GM12878 (cell line): ENCODE measurements around the gene ADM2. TPM values are rescaled to one million over a fixed set of nuclear protein-coding genes. Genes with fewer than 3 reads are reported as not detected.

ENCODE experiments used
- ATAC-seq: fragments of 200-7000 bp; cut with Tn5 transposase; 3 replicates; pipeline ENCODE4 v1.9.1; 2020; ENCODE audit warnings: mild to moderate bottlenecking, moderate library complexity
- BruUV-seq: library from RNA; stranded (reverse); fragments of 400-500 nt; replicated peaks from 2 replicates; lab custom pipeline; 2021; lab: Mats Ljungman, UMichigan
- CTCF ChIA-PET: fragments of 300-600 bp; sonication (Branson Sonifier 250); formaldehyde crosslinking; extraction: SDS; loops from one replicate; lab custom pipeline; 2021; ENCODE audit warnings: inconsistent platforms; lab: Yijun Ruan, JAX
- POLR2A ChIA-PET: fragments of 350-600 bp; formaldehyde crosslinking; extraction: SDS; loops from one replicate; lab custom pipeline; 2021; ENCODE audit warnings: inconsistent platforms; lab: Charles Lee
- RAD21 ChIA-PET: fragments of 300-600 bp; sonication (Branson Sonifier 250); formaldehyde crosslinking; loops from one replicate; lab custom pipeline; 2023; ENCODE audit warnings: antibody characterized with exemption; ENCODE audit not compliant: unreplicated experiment; lab: Charles Lee
- SMC1A ChIA-PET: fragments of 300-600 bp; sonication (Branson Sonifier 250); formaldehyde crosslinking; loops from one replicate; lab custom pipeline; 2023; ENCODE audit not compliant: unreplicated experiment, uncharacterized antibody; lab: Charles Lee
- DNase-seq: peaks from one replicate; pipeline ENCODE4 v3.0.0-alpha.2; 2011; ENCODE audit warnings: low read depth, low spot score
- FAIRE-seq: peaks from 3 replicates; lab custom pipeline; 2011; peaks lifted over from hg19 to GRCh38; lab: Jason Lieb, UNC
- H2AFZ ChIP-seq: 2 replicates; pipeline ENCODE4 v1.6.0; 2011; ENCODE audit warnings: low read depth, low read length, control low read depth; ENCODE audit not compliant: control insufficient read depth
- H3K27ac ChIP-seq: 2 replicates; pipeline ENCODE4 v1.5.1; 2011; ENCODE audit warnings: control low read depth; ENCODE audit not compliant: control insufficient read depth, insufficient read depth
- H3K27me3 ChIP-seq, 2 experiments: replicated peaks in 1 of 2; 2 replicates each; pipeline versions ENCODE4 v1.6.0 to v1.6.1; 2011; ENCODE audit warnings: low read length in 1 of 2; ENCODE audit not compliant: control insufficient read depth in 2 of 2, insufficient read depth in 2 of 2
- H3K36me3 ChIP-seq, 2 experiments: 2 replicates each; pipeline ENCODE4 v1.5.1; 2011; ENCODE audit warnings: low read length in 1 of 2; ENCODE audit not compliant: control insufficient read depth in 2 of 2, insufficient read depth in 2 of 2
- H3K4me1 ChIP-seq: 2 replicates; pipeline ENCODE4 v1.6.1; 2011; ENCODE audit warnings: mild to moderate bottlenecking, low read length, moderate library complexity, mixed read lengths; ENCODE audit not compliant: control insufficient read depth, insufficient read depth
- H3K4me2 ChIP-seq: 2 replicates; pipeline ENCODE4 v1.6.0; 2011; ENCODE audit warnings: control low read depth; ENCODE audit not compliant: control insufficient read depth, insufficient read depth
- H3K4me3 ChIP-seq: fragments of 200-600 bp; sonication (generic); 2 replicates; pipeline ENCODE4 v1.5.1; 2016
- H3K79me2 ChIP-seq: 2 replicates; pipeline ENCODE4 v1.6.0; 2011; ENCODE audit warnings: low read length; ENCODE audit not compliant: control insufficient read depth, insufficient read depth
- H3K9ac ChIP-seq: 2 replicates; pipeline ENCODE4 v1.8.0; 2011; ENCODE audit warnings: low read length, control low read depth, mixed read lengths; ENCODE audit not compliant: control insufficient read depth, insufficient read depth
- H3K9me3 ChIP-seq: replicated peaks from 3 replicates; pipeline ENCODE4 v1.5.1; 2011; ENCODE audit warnings: mild to moderate bottlenecking, low read length; ENCODE audit not compliant: control insufficient read depth, insufficient read depth
- H4K20me1 ChIP-seq: 2 replicates; pipeline ENCODE4 v1.6.0; 2011; ENCODE audit not compliant: control insufficient read depth, insufficient read depth
- BCL11A ChIP-seq: IDR thresholded peaks from 2 replicates; pipeline ENCODE4 v1.6.1; 2011; ENCODE audit warnings: low read depth, low read length
- EP300 ChIP-seq, 2 experiments: fragments of 150-350 bp in 1 of 2; IDR thresholded peaks; 2 replicates each; pipeline ENCODE4 v1.6.1; 2011 to 2012; ENCODE audit warnings: low read depth in 2 of 2, low read length in 2 of 2, borderline replicate concordance in 1 of 2, improper control_type of control experiment in 1 of 2, inconsistent platforms in 1 of 2; ENCODE audit not compliant: control insufficient read depth in 1 of 2
- PAX5 ChIP-seq: IDR thresholded peaks from 2 replicates; pipeline ENCODE4 v1.6.1; 2011; ENCODE audit warnings: low read depth, low read length, borderline replicate concordance
- SMC3 ChIP-seq: IDR thresholded peaks from 2 replicates; pipeline ENCODE4 v1.6.1; 2011; ENCODE audit warnings: low read length, improper control_type of control experiment, borderline replicate concordance
- WGBS: methylation state at CpG from one replicate; pipeline ENCODE4 v1.1.6; 2016; ENCODE audit warnings: low lambda C conversion rate; ENCODE audit not compliant: insufficient replicate concordance, insufficient coverage; ENCODE audit errors: missing lambda C conversion rate; 5-methylcytosine and 5-hydroxymethylcytosine counted together
- in situ Hi-C: fragments of 300-500 bp; cut with MboI; formaldehyde crosslinking; loops from 9 replicates; pipeline ENCODE4 v1.14.3; 2018; ENCODE audit warnings: mixed read lengths
- intact Hi-C: fragments of 100-400 bp; cut with micrococcal nuclease; formaldehyde crosslinking; loops from one replicate; pipeline ENCODE4 v1.14.2; 2022; ENCODE audit not compliant: unreplicated experiment
- polyA plus RNA-seq, 11 experiments: library from polyadenylated mRNA; depleted of rRNA in 4 of 11; unstranded in 6 of 11; stranded (reverse) in 5 of 11; fragments of >200 nt; fragmentation: Nextera tagmentation in 4 of 11; fragmentation: Illumina TruSeq in 1 of 11; extraction: Ambion mirVana in 4 of 11; extraction: Trizol in 1 of 11; gene quantifications; 1 replicate in 1 of 11; 2 replicates in 10 of 11; pipeline versions ENCODE4 v1.2.1 to v1.2.3, GENCODE V29; 2011 to 2016; ENCODE audit warnings: inconsistent platforms in 2 of 11, missing spikeins in 2 of 11, low read depth in 1 of 11
- total RNA-seq, 4 experiments: library from RNA; depleted of rRNA in 3 of 4; stranded (reverse); fragments of >200 nt in 3 of 4; fragmentation: Illumina TruSeq in 1 of 4; extraction: Trizol in 1 of 4; gene quantifications; 2 replicates each; pipeline versions ENCODE4 v1.2.1 to v1.2.3, GENCODE V29; 2013 to 2021

ADM2 gene
- total and polyA plus RNA-seq, 10 of the 15 experiments (the other 5 are each of a cell fraction or from before 2014, with no cell fraction given), result 0.02 to 0.33 (median 0.12) TPM; not detected in 2

DNA sequence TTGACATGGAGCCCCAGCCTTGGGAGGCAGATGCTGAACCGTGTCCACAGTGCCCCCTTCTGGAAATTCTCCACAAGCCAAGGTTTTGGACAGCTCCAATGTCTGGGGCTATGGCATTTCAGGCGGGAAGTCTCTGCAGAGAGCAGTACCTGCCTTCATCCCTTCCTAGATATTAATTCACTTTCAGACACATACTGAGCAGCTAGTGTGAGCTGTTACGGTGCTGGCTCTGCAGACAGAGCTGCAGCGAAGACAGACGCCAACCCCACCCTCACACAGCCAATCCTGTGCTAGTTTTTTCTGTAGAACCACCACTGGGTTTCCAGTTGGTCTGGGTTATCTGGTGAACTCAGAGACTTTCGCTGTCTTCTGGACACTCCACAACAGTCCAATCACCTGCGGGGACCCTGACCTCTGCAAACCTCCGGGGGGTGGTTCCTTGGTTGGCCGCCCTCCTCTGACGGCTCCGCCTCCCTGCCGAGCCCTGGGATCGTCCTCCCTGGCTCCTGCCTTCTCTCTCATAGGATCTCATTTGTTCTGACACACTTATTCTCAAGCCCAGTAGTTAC lies 17.1 kb downstream of the ADM2 start (continued):
- TF ChIP-seq SMC3, result peak; percentile 78

DNA sequence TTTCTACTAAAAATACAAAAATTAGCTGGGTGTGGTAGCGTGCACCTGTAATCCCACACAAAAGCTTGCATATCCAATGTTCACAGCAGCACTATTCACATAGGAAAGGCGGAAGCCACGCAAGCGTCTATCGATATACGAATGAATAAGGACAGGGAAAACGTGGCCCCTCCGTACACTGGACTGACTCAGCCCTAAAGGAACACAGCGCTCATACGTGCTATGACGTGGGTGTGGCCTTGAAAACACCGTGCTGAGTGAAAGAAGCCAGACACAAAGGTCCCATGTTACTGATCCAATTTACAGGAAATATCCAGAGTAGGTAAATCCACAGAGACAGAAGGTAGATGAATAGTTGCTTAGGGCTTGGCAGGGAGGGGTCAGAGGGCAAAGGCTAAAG lies 19.1 kb downstream of the ADM2 start:
- H3K27ac ChIP-seq, result no peak overlapping the region
- RAD21 ChIA-PET, result interaction anchor here (1.2 kb wide), 1 partner anchor 120 kb away, joined by 3 read pairs; no protein-coding TSS in a partner anchor
- H3K9me3 ChIP-seq, result no peaks in the 10 kb centered on the region
- SMC1A ChIA-PET, result no interaction called here
- DNase-seq, result no peak
- CTCF ChIA-PET, result interaction anchor here (1.4 to 4.8 kb wide), 2 partner anchors 10 to 120 kb away, joined by 3 to 28 read pairs; no protein-coding TSS in a partner anchor
- no peaks in the 10 kb centered on the region for H3K27me3 ChIP-seq
- in situ Hi-C loops, result no loop called here
- H2AFZ ChIP-seq, result no peak overlapping the region
- peaks cover under 1 to 8% of the 10 kb centered on the region in 2 experiments; a peak in 3 of 4 replicates for H3K36me3 ChIP-seq
- no peak for TF ChIP-seq PAX5
- no peak for TF ChIP-seq BCL11A
- TF ChIP-seq, all 136 proteins: peak for 0
- Histone ChIP-seq H3K4me1 (no peaks in the 10 kb centered on the region; the same call in 1 of the 2 replicates), H3K79me2 (no peaks in the 10 kb centered on the region), H3K4me2 (no peak overlapping the region), H3K9ac (no peak overlapping the region), H4K20me1 (no peaks in the 10 kb centered on the region), H3K4me3 (no peak overlapping the region)
- BruUV-seq, result no TSS peak
- no peak for ATAC-seq
- 96% methylated on average over 12 of the region's 12 CpGs for WGBS
- POLR2A ChIA-PET, result no interaction called here
- no peak for FAIRE-seq
- intact Hi-C loops, result no loop called here

DNA sequence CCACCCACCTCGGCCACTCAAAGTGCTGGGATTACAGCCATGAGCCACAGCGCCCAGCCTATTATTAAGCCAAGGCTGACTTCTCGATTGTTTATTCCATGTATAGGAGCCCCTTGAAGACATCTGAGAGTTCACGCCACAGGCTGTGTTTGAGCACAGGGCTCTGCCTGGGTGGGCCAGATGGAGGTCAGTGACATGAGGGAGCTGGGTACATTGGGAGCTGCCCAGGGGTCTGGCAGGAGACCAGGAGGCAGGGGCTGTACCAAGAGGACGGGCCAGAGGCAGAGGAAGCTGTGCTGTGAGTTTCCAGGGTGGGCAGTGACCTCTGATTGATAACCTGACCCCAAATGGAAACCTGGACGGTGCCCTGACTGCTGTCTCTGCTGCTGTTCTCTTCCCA lies 20.8 kb downstream of the ADM2 start:
- ChIA-PET RAD21 (no interaction called here), POLR2A (interaction anchor here (0.6 kb wide), 1 partner anchor 29 kb away, joined by 3 read pairs; no protein-coding TSS in a partner anchor), SMC1A (interaction anchor here (1.7 kb wide), 1 partner anchor 119 kb away, joined by 4 read pairs; no protein-coding TSS in a partner anchor), CTCF (interaction anchor here (0.9 kb wide), 1 partner anchor 8 kb away, joined by 3 read pairs; no protein-coding TSS in a partner anchor)
- Histone ChIP-seq H3K79me2 (peaks cover 10% of the 10 kb centered on the region), H3K9ac (no peak overlapping the region), H3K27me3 (no peaks in the 10 kb centered on the region), H3K4me3 (no peak overlapping the region), H3K27ac (no peak overlapping the region), H2AFZ (no peak overlapping the region), H3K36me3 (peaks cover 4 to 8% of the 10 kb centered on the region in 2 experiments; a peak in 3 of 4 replicates), H4K20me1 (no peaks in the 10 kb centered on the region), H3K4me2 (no peak overlapping the region), H3K9me3 (no peaks in the 10 kb centered on the region), H3K4me1 (peaks cover 4% of the 10 kb centered on the region)
- FAIRE-seq (no peak), ATAC-seq (no peak), DNase-seq (no peak)
- no peak for TF ChIP-seq EP300 (IDR thresholded peaks at IDR 0.05; ENCODE audit: borderline replicate concordance in 1 of 2, control insufficient read depth in 1 of 2, low read depth in 2 of 2, low read length in 2 of 2)
- in situ Hi-C loops, result no loop called here
- BruUV-seq, result no TSS peak
- WGBS, result 96% methylated on average over 6 of the region's 6 CpGs
- intact Hi-C loops, result no loop called here
